GM20000 (cell line): ENCODE data around the gene OGDHL.

Experiments used
- DNase-seq: peaks from one replicate; pipeline ENCODE4 v3.0.0; 2012; ENCODE audit warnings: low spot score
- CTCF ChIP-seq: IDR thresholded peaks from 2 replicates; pipeline ENCODE4 v1.5.1; 2012; ENCODE audit warnings: mild to moderate bottlenecking, control low read depth; ENCODE audit errors: extremely low read depth, missing control alignments

Gene OGDHL

GRCh38 chr10:49743464-49744075 lies 18.6 kb downstream of the OGDHL start:
- no peak for TF ChIP-seq CTCF
- DNase-seq: no peak

- no peak for DNase-seq
- no peak for TF ChIP-seq CTCF
Measured at GRCh38 chr10:49742683-49743463, 19.2 kb downstream of the OGDHL start.

GRCh38 chr10:49741108-49741995 lies 20.8 kb downstream of the OGDHL start:
- TF ChIP-seq CTCF: no peak
- no peak for DNase-seq

- DNase-seq: no peak
- TF ChIP-seq CTCF: no peak
Measured at GRCh38 chr10:49740346-49741107, 21.6 kb downstream of the OGDHL start.

- no peak for DNase-seq
- TF ChIP-seq CTCF: no peak
Measured at GRCh38 chr10:49739426-49739825, 22.7 kb downstream of the OGDHL start.

GRCh38 chr10:49738616-49739360 lies 23.3 kb downstream of the OGDHL start:
- DNase-seq: no peak
- no peak for TF ChIP-seq CTCF
